Ishikawa (cell line): ENCODE measurements around the gene GSK3A.

Experiments
- CEBPB ChIP-seq: IDR thresholded peaks from 2 replicates; pipeline ENCODE4 v1.6.1; 2012
- CREB1 ChIP-seq: IDR thresholded peaks from 2 replicates; pipeline ENCODE4 v1.6.1; 2012; ENCODE audit warnings: low read depth
- REST ChIP-seq: IDR thresholded peaks from 2 replicates; pipeline ENCODE4 v1.6.1; 2012; ENCODE audit warnings: low read depth, mild to moderate bottlenecking
- TCF12 ChIP-seq: IDR thresholded peaks from 2 replicates; pipeline ENCODE4 v1.6.1; 2012; ENCODE audit warnings: low read depth
- TEAD4 ChIP-seq: IDR thresholded peaks from 2 replicates; pipeline ENCODE4 v1.6.1; 2012

GRCh38 chr19:42254089-42254849 lies 11.9 kb upstream of the GSK3A start:
- TF ChIP-seq CEBPB (no peak), TEAD4 (no peak), TCF12 (no peak; the same call in 1 of the 2 replicates), REST (no peak), CREB1 (no peak)
